GM23338 (cell line): Measurements from ENCODE around the gene MGLL.

Source experiments
- CREB1 ChIP-seq: fragments of 250-450 bp; sonication (Bioruptor Pico); IDR thresholded peaks from 2 replicates; pipeline ENCODE4 v1.5.0; 2020; ENCODE audit warnings: low read depth, mild to moderate bottlenecking, moderate library complexity
- CTCF ChIP-seq, 2 experiments: fragments of 200-600 bp in 1 of 2; sonication (generic) in 1 of 2; conservative IDR thresholded peaks; 2 replicates each; pipeline versions ENCODE4 v1.5.1 to v1.6.1; 2016 to 2017; ENCODE audit warnings: antibody characterized with exemption in 2 of 2, low read depth in 2 of 2, mild to moderate bottlenecking in 2 of 2, moderate library complexity in 1 of 2
- EZH2 ChIP-seq: fragments of 200-600 bp; sonication (generic); IDR thresholded peaks from one replicate; pipeline ENCODE4 v1.8.0; 2017; ENCODE audit warnings: antibody characterized with exemption, mild to moderate bottlenecking, low read depth; ENCODE audit not compliant: unreplicated experiment
- EZH2phosphoT487 ChIP-seq: fragments of 200-600 bp; sonication (generic); IDR thresholded peaks from one replicate; pipeline ENCODE4 v1.8.1; 2018; ENCODE audit warnings: antibody characterized with exemption; ENCODE audit not compliant: unreplicated experiment
- JUNB ChIP-seq: IDR thresholded peaks from one replicate; pipeline ENCODE4 v1.6.1; 2016; ENCODE audit warnings: antibody characterized with exemption; ENCODE audit not compliant: unreplicated experiment
- NANOG ChIP-seq: IDR thresholded peaks from 2 replicates; pipeline ENCODE4 v1.6.1; 2016; ENCODE audit warnings: antibody characterized with exemption, borderline replicate concordance
- POLR2AphosphoS5 ChIP-seq: IDR thresholded peaks from 2 replicates; pipeline ENCODE4 v1.6.1; 2016; ENCODE audit warnings: antibody characterized with exemption, low read depth
- STAT1 ChIP-seq: IDR thresholded peaks from one replicate; pipeline ENCODE4 v1.6.1; 2016; ENCODE audit warnings: antibody characterized with exemption; ENCODE audit not compliant: unreplicated experiment
- ZNF114 ChIP-seq: fragments of 250-450 bp; sonication (Bioruptor Pico); IDR thresholded peaks from 2 replicates; pipeline ENCODE4 v1.5.0; 2020; ENCODE audit warnings: mild to moderate bottlenecking, moderate library complexity
- ZNF331 ChIP-seq: fragments of 250-450 bp; sonication (Bioruptor Pico); IDR thresholded peaks from 2 replicates; pipeline ENCODE4 v1.5.0; 2020; ENCODE audit warnings: low read depth, mild to moderate bottlenecking, moderate library complexity
- TF ChIP-seq, protein P1 (sequence below): IDR thresholded peaks from 2 replicates; pipeline ENCODE4 v1.6.1; 2016; ENCODE audit warnings: antibody characterized with exemption
- TF ChIP-seq, protein P2 (sequence below): IDR thresholded peaks from one replicate; pipeline ENCODE4 v1.6.1; 2018; ENCODE audit warnings: antibody characterized with exemption; ENCODE audit not compliant: unreplicated experiment
- TF ChIP-seq, protein P3 (sequence below): fragments of 250-450 bp; sonication (Bioruptor Pico); IDR thresholded peaks from 2 replicates; pipeline ENCODE4 v1.5.0; 2020; ENCODE audit warnings: mild to moderate bottlenecking, moderate library complexity

DNA sequence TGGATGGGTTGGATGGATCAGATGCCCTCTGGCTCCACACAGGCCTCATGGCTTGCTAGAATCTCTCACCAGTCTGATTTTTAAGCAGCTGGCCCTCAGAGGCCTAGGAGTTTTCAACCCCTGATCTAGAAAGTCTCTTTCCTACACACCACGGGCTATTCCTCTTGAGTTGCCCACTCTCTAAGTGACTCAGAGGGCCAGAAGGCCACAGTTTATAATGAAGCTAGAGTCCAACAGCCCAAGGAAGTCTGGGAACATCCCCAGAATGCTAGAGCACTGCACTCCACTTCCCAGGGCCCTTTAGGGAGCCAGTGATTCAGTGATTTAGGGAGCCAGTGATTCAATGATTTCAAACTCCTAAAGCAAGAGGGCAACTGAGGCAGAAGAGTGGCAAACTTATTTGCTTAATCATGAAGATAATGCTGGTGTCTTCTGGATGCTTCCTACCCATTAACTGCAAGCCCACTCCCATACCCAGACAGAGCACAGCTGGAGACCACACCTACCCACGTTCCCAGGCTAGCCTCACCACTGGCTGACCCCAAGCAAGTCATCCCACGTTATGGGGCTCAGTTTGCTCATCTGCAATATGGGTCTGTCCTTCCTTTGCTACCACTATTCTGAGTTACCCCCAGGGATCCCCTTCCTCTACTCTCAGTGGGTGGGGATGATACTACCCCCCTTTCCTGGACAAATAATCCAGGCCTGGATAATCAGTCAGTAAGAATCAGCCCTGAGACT is 112.8 kb downstream of the MGLL start:
- TF ChIP-seq CTCF (conservative IDR thresholded peaks at IDR 0.05; ENCODE audit: low read depth in 2 of 2) (no peak), EZH2 (no peak), NANOG (no peak), JUNB (no peak), POLR2AphosphoS5 (no peak), EZH2phosphoT487 (no peak), CREB1 (no peak), ZNF114 (CRISPR knock-in tag) (no peak), ZNF331 (CRISPR knock-in tag) (no peak), STAT1 (no peak)
- TF ChIP-seq, protein P1, sequence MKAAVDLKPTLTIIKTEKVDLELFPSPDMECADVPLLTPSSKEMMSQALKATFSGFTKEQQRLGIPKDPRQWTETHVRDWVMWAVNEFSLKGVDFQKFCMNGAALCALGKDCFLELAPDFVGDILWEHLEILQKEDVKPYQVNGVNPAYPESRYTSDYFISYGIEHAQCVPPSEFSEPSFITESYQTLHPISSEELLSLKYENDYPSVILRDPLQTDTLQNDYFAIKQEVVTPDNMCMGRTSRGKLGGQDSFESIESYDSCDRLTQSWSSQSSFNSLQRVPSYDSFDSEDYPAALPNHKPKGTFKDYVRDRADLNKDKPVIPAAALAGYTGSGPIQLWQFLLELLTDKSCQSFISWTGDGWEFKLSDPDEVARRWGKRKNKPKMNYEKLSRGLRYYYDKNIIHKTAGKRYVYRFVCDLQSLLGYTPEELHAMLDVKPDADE = no peak
- TF ChIP-seq, protein P2, sequence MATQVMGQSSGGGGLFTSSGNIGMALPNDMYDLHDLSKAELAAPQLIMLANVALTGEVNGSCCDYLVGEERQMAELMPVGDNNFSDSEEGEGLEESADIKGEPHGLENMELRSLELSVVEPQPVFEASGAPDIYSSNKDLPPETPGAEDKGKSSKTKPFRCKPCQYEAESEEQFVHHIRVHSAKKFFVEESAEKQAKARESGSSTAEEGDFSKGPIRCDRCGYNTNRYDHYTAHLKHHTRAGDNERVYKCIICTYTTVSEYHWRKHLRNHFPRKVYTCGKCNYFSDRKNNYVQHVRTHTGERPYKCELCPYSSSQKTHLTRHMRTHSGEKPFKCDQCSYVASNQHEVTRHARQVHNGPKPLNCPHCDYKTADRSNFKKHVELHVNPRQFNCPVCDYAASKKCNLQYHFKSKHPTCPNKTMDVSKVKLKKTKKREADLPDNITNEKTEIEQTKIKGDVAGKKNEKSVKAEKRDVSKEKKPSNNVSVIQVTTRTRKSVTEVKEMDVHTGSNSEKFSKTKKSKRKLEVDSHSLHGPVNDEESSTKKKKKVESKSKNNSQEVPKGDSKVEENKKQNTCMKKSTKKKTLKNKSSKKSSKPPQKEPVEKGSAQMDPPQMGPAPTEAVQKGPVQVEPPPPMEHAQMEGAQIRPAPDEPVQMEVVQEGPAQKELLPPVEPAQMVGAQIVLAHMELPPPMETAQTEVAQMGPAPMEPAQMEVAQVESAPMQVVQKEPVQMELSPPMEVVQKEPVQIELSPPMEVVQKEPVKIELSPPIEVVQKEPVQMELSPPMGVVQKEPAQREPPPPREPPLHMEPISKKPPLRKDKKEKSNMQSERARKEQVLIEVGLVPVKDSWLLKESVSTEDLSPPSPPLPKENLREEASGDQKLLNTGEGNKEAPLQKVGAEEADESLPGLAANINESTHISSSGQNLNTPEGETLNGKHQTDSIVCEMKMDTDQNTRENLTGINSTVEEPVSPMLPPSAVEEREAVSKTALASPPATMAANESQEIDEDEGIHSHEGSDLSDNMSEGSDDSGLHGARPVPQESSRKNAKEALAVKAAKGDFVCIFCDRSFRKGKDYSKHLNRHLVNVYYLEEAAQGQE = no peak
- TF ChIP-seq, protein P3, sequence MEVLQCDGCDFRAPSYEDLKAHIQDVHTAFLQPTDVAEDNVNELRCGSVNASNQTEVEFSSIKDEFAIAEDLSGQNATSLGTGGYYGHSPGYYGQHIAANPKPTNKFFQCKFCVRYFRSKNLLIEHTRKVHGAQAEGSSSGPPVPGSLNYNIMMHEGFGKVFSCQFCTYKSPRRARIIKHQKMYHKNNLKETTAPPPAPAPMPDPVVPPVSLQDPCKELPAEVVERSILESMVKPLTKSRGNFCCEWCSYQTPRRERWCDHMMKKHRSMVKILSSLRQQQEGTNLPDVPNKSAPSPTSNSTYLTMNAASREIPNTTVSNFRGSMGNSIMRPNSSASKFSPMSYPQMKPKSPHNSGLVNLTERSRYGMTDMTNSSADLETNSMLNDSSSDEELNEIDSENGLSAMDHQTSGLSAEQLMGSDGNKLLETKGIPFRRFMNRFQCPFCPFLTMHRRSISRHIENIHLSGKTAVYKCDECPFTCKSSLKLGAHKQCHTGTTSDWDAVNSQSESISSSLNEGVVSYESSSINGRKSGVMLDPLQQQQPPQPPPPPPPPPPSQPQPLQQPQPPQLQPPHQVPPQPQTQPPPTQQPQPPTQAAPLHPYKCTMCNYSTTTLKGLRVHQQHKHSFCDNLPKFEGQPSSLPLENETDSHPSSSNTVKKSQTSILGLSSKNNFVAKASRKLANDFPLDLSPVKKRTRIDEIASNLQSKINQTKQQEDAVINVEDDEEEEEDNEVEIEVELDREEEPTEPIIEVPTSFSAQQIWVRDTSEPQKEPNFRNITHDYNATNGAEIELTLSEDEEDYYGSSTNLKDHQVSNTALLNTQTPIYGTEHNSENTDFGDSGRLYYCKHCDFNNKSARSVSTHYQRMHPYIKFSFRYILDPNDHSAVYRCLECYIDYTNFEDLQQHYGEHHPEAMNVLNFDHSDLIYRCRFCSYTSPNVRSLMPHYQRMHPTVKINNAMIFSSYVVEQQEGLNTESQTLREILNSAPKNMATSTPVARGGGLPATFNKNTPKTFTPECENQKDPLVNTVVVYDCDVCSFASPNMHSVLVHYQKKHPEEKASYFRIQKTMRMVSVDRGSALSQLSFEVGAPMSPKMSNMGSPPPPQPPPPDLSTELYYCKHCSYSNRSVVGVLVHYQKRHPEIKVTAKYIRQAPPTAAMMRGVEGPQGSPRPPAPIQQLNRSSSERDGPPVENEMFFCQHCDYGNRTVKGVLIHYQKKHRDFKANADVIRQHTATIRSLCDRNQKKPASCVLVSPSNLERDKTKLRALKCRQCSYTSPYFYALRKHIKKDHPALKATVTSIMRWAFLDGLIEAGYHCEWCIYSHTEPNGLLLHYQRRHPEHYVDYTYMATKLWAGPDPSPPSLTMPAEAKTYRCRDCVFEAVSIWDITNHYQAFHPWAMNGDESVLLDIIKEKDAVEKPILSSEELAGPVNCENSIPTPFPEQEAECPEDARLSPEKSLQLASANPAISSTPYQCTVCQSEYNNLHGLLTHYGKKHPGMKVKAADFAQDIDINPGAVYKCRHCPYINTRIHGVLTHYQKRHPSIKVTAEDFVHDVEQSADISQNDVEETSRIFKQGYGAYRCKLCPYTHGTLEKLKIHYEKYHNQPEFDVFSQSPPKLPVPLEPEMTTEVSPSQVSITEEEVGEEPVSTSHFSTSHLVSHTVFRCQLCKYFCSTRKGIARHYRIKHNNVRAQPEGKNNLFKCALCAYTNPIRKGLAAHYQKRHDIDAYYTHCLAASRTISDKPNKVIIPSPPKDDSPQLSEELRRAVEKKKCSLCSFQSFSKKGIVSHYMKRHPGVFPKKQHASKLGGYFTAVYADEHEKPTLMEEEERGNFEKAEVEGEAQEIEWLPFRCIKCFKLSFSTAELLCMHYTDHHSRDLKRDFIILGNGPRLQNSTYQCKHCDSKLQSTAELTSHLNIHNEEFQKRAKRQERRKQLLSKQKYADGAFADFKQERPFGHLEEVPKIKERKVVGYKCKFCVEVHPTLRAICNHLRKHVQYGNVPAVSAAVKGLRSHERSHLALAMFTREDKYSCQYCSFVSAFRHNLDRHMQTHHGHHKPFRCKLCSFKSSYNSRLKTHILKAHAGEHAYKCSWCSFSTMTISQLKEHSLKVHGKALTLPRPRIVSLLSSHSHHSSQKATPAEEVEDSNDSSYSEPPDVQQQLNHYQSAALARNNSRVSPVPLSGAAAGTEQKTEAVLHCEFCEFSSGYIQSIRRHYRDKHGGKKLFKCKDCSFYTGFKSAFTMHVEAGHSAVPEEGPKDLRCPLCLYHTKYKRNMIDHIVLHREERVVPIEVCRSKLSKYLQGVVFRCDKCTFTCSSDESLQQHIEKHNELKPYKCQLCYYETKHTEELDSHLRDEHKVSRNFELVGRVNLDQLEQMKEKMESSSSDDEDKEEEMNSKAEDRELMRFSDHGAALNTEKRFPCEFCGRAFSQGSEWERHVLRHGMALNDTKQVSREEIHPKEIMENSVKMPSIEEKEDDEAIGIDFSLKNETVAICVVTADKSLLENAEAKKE (CRISPR knock-in tag) = no peak
